Heart left ventricle (tissue), 16 donors: Measurements from ENCODE around the gene TPD52L1. TPM values are rescaled to one million over a fixed set of nuclear protein-coding genes. Genes with fewer than 3 reads are reported as not detected.
"Not testable (repeated sequence)": the region's sequence is repeated elsewhere in the genome, so short reads cannot be mapped to it uniquely, and the experiment has no call there.

Experiments
- ATAC-seq, 4 donors: fragments of 200-7000 bp; cut with Tn5 transposase; one replicate each; pipeline ENCODE4 v1.9.1; 2020 to 2022; ENCODE audit warnings: moderate library complexity in 4 of 4, mild to moderate bottlenecking in 3 of 4, moderate number of reproducible peaks in 1 of 4
- DNase-seq, 5 donors: peaks; one replicate each; pipeline ENCODE4 v3.0.0-alpha.2; 2020
- H3K27ac ChIP-seq, 12 donors: fragments of 200-600 bp; sonication (generic) in 4 of 12; one replicate each; pipeline versions ENCODE4 v1.5.0 to v1.8.0; 2016 to 2022; ENCODE audit warnings: mild to moderate bottlenecking in 2 of 12
- H3K27me3 ChIP-seq, 9 donors: fragments of 200-600 bp; sonication (generic) in 2 of 9; one replicate each; pipeline versions ENCODE4 v1.5.1 to v1.8.0; 2016 to 2022; ENCODE audit warnings: mild to moderate bottlenecking in 3 of 9
- H3K36me3 ChIP-seq, 9 donors: fragments of 200-600 bp; sonication (generic) in 2 of 9; one replicate each; pipeline versions ENCODE4 v1.5.0 to v1.8.0; 2018 to 2022; ENCODE audit warnings: mild to moderate bottlenecking in 2 of 9
- H3K4me1 ChIP-seq, 12 donors: fragments of 200-600 bp; sonication (generic) in 4 of 12; one replicate each; pipeline versions ENCODE4 v1.5.0 to v1.8.0; 2016 to 2022; ENCODE audit warnings: mild to moderate bottlenecking in 3 of 12
- H3K4me3 ChIP-seq, 12 donors: fragments of 200-600 bp; sonication (generic) in 4 of 12; one replicate each; pipeline versions ENCODE4 v1.5.0 to v1.8.0; 2017 to 2022; ENCODE audit warnings: mild to moderate bottlenecking in 9 of 12, moderate library complexity in 4 of 12
- H3K9me3 ChIP-seq, 12 donors: fragments of 200-600 bp; sonication (generic) in 4 of 12; one replicate each; pipeline versions ENCODE4 v1.5.0 to v1.8.0; 2016 to 2022; ENCODE audit warnings: mild to moderate bottlenecking in 1 of 12
- CTCF ChIP-seq, 12 donors: fragments of 200-600 bp; sonication (generic) in 4 of 12; IDR thresholded peaks; one replicate each; pipeline versions ENCODE4 v1.5.0 to v1.8.0; 2018 to 2022; ENCODE audit warnings: antibody characterized with exemption in 12 of 12, mild to moderate bottlenecking in 5 of 12
- POLR2A ChIP-seq, 2 donors: fragments of 450-650 bp; IDR thresholded peaks; one replicate each; pipeline ENCODE4 v1.6.1; 2017; ENCODE audit warnings: antibody characterized with exemption in 2 of 2, mild to moderate bottlenecking in 2 of 2, moderate library complexity in 2 of 2
- WGBS, 4 donors: extraction: QIAGEN DNeasy Blood & Tissue Kit in 2 of 4; methylation state at CpG; one replicate each; pipeline versions ENCODE4 v1.1.5 to v1.1.7; 2013 to 2018; 5-methylcytosine and 5-hydroxymethylcytosine counted together
- intact Hi-C, 10 donors: fragments of 100-400 bp; cut with DNase I; formaldehyde crosslinking; loops; one replicate each; pipeline versions ENCODE4 v1.11.1 to v1.14.2; 2022
- polyA plus RNA-seq, 2 donors: library from polyadenylated mRNA; stranded (reverse); fragments of 200-250 nt; gene quantifications; one replicate each; pipeline ENCODE4 v1.2.3, GENCODE V29; 2013
- total RNA-seq, 9 donors: library from RNA; depleted of rRNA in 2 of 9; stranded (reverse); fragments of >200 nt in 2 of 9; fragmentation: NEBNext Ultra II Directional in 3 of 9; extraction: Animal tissue kit (Norgen Biotek cat#: 25700) in 3 of 9; gene quantifications; one replicate each; pipeline versions ENCODE4 v1.1.0 to v1.2.4, GENCODE V29; 2016 to 2023
- donor health status: ischemic (EF 13 %, LVEDD 7.1; RV severe dilation, severe dysfunction).
- donor health status: healthy with polysubstance abuse.
- donor health status: DM: no; HTN: yes; CAD: no.
- donor health status: DM: no; HTN: no; CAD: no.
- donor health status: ischemic (EF 25% LVEDD 6.9; RV normal size, moderate dysfunction).
- donor health status: ischemic (EF 25% LVEDD 5.7; RV mildly dilated, moderate dysfunction).
- donor health status: healthy.
- donor health status: DM: yes; HTN: yes; CAD: no.
- donor health status: ischemic (EF 35%, LVEDD 5.7; RV mildly dilated, moderate dysfunction).
- donor health status: nonischemic (EF 11% LVEDD 7.7; RV severe dilation, severe dysfunction).
- donor health status: DM: yes; HTN: yes; CAD: no.
- donor health status: PGD.
- donor health status: ischemic (EF 29% LVEDD 5.4; RV normal size, mild dysfunction).
- donor health status: nonischemic (EF 23%, LVEDD 6.1; RV moderate dilation, normal function).

Gene TPD52L1
- total and polyA plus RNA-seq, 11 donors: 13.0 to 146 (median 69.2) TPM

DNA sequence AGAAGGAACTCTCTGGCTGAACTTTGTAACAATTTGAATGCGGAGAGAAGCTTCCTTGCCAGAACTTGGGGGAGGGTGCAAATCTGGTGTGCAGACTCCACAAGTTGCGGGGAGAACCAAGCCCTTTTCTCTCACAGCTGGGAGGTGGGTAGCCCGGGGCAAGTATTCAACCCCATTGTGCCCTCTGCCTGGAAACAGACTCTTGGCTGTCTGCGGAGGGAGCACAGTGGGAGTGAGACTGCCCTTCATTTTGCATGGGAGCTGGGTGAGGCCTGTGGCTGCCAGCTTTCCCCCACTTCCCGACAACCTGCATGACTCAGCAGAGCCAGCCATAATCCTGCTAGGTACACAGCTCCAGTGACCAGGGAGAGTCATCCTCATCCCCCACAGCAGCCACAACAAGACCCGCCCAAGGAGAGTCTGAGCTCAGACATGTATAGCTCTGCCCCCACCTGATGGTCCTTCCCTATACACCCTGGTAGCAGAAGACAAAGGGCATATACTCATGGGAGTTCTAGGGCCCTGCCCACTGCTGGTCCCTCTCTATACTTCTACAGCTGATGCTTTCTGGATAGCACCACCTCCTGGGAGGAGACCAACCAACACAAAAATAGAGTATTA lies 29.4 kb upstream of the TPD52L1 start:
- ATAC-seq (no peak), DNase-seq (no peak)
- no peaks in the 10 kb centered on the region for H3K27me3 ChIP-seq
- TF ChIP-seq POLR2A (IDR thresholded peaks at IDR 0.05) (no peak), CTCF (IDR thresholded peaks at IDR 0.05) (no peak)
- no peak overlapping the region for H3K27ac ChIP-seq
- H3K4me3 ChIP-seq: no peak overlapping the region
- intact Hi-C loops: no loop called here
- H3K4me1 ChIP-seq: no peaks in the 10 kb centered on the region
- no peaks in the 10 kb centered on the region for H3K36me3 ChIP-seq
- no peaks in the 10 kb centered on the region for H3K9me3 ChIP-seq
- WGBS, 4 donors: 78 to 89% (median 81%) methylated on average over 5 to 6 of the region's 6 CpGs

- H3K4me3 ChIP-seq, H3K27me3 ChIP-seq, H3K36me3 ChIP-seq, ATAC-seq, H3K27ac ChIP-seq, H3K9me3 ChIP-seq, DNase-seq, intact Hi-C loops, H3K4me1 ChIP-seq: not testable (repeated sequence)
- 97 to 98% (median 98%) methylated on average over 6 to 23 of the region's 23 CpGs; no CpG with 5 or more reads in 1 of the 4 donors for WGBS, 4 donors
These were observed 27.7 kb upstream of the TPD52L1 start for GRCh38 chr6:125125856-125126255.

- Histone ChIP-seq H3K9me3 (no peaks in the 10 kb centered on the region), H3K4me1 (no peaks in the 10 kb centered on the region), H3K27ac (no peak overlapping the region), H3K36me3 (no peaks in the 10 kb centered on the region), H3K4me3 (no peak overlapping the region), H3K27me3 (no peaks in the 10 kb centered on the region)
- ATAC-seq (no peak), DNase-seq (no peak)
- intact Hi-C loops: no loop called here
- no peak for TF ChIP-seq POLR2A (IDR thresholded peaks at IDR 0.05)
- no peak for TF ChIP-seq CTCF (IDR thresholded peaks at IDR 0.05)
- WGBS, 4 donors: 56 to 62% (median 58%) methylated on average over 4 of the region's 4 CpGs
These were observed 24.2 kb upstream of the TPD52L1 start for GRCh38 chr6:125129354-125129753.

- no peaks in the 10 kb centered on the region for H3K4me1 ChIP-seq
- ATAC-seq (no peak), DNase-seq (no peak)
- H3K27me3 ChIP-seq: no peaks in the 10 kb centered on the region
- H3K36me3 ChIP-seq: no peaks in the 10 kb centered on the region
- intact Hi-C loops: no loop called here
- no peak overlapping the region for H3K27ac ChIP-seq
- WGBS, 4 donors: 59 to 68% (median 68%) methylated on average over 1 of the region's 1 CpG
- H3K9me3 ChIP-seq: no peaks in the 10 kb centered on the region
- H3K4me3 ChIP-seq: no peak overlapping the region
- TF ChIP-seq CTCF (IDR thresholded peaks at IDR 0.05) (no peak), POLR2A (IDR thresholded peaks at IDR 0.05) (no peak)
These were observed 21.5 kb upstream of the TPD52L1 start for GRCh38 chr6:125132058-125132457.

GRCh38 chr6:125136378-125136777 lies 17.2 kb upstream of the TPD52L1 start:
- H3K36me3 ChIP-seq: no peaks in the 10 kb centered on the region
- H3K27ac ChIP-seq: no peak overlapping the region
- no peak for TF ChIP-seq CTCF (IDR thresholded peaks at IDR 0.05)
- no peak for TF ChIP-seq POLR2A (IDR thresholded peaks at IDR 0.05)
- intact Hi-C loops: no loop called here
- H3K4me1 ChIP-seq: no peaks in the 10 kb centered on the region
- no peak overlapping the region for H3K4me3 ChIP-seq
- ATAC-seq: no peak
- H3K27me3 ChIP-seq: no peaks in the 10 kb centered on the region
- H3K9me3 ChIP-seq: no peaks in the 10 kb centered on the region
- 85 to 94% (median 90%) methylated on average over 3 of the region's 3 CpGs for WGBS, 4 donors
- DNase-seq: no peak
